ENCODE data around the gene SNAPC1. TPM values are rescaled to one million over a fixed set of nuclear protein-coding genes. Genes with fewer than 3 reads are reported as not detected.
A peak's percentile ranks its signal among the peaks of the same experiment; 100 is the strongest.

Gene SNAPC1
- total RNA-seq, 1 experiment from 2014 or later, result 8.6 TPM

GRCh38 chr14:61750708-61751474 is 11.3 kb upstream of the SNAPC1 start:
- H3K9me3 ChIP-seq (ENCODE audit: control insufficient read depth, insufficient read depth, low read depth, low read length), result no peaks in the 10 kb centered on the region
- in situ Hi-C loops (cut with HindIII; ENCODE audit: low pct_unique_long_range_greater_than_20kb, low sequenced_read_pairs) (no loop called here), intact Hi-C loops (cut with micrococcal nuclease; ENCODE audit: unreplicated experiment) (no loop called here)
- H3K36me3 ChIP-seq (ENCODE audit: control insufficient read depth, insufficient read depth, low read length), result peaks cover 10% of the 10 kb centered on the region; the same call in 1 of the 2 replicates
- H3K27me3 ChIP-seq (ENCODE audit: control insufficient read depth, insufficient read depth, low read length), result no peaks in the 10 kb centered on the region
- H3K27ac ChIP-seq (ENCODE audit: low read length), result peak overlapping the region; percentile 71
- peak overlapping the region; percentile 52 to 69 for H3K4me3 ChIP-seq (ENCODE audit: low read depth in 2 of 2, low read length in 2 of 2)
- peak; percentile 56 for TF ChIP-seq POLR2AphosphoS5 (IDR thresholded peaks at IDR 0.05; ENCODE audit: low read depth, low read length)
- TF ChIP-seq SIN3A (IDR thresholded peaks at IDR 0.05; ENCODE audit: borderline replicate concordance, insufficient read depth, low read depth, low read length), result no peak
- no TSS peak for BruUV-seq (replicated peaks)
- ChIA-PET POLR2A (no interaction called here), CTCF (no interaction called here)
- DNase-seq (ENCODE audit: low read depth, low spot score) (no peak), ATAC-seq (peak; percentile 99)
- peaks cover 5% of the 10 kb centered on the region for H3K4me1 ChIP-seq (ENCODE audit: control insufficient read depth, insufficient read depth, low read length)

DNA sequence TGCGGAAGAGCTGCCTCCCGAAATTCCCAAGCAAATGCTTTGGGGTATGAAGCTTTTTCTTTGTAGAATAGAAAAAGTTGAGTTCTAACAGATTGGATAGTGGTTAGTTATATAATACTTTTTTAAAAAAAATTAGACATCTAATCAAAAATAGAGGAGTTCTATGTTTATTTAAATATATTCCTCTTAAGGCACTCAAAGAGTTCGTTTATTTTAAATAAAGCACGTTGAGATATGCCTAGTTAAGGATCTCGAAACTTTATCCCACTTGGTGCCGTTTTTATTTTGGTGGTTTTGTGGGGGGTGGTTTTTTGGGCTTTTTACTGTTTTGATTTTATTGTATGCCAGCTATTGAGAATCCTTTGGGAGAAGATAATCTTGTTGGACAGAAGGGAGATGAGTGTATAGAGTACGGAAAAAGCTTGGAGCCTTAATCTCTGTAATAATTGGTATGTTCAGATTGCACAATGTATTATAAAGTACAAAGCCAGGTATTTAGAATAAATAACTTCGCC is 10.7 kb upstream of the SNAPC1 start:
- Histone ChIP-seq H3K4me3 (ENCODE audit: low read depth in 2 of 2, low read length in 2 of 2) (peak overlapping the region; percentile 52 to 69), H3K27ac (ENCODE audit: low read length) (peak overlapping the region; percentile 63), H3K4me1 (ENCODE audit: control insufficient read depth, insufficient read depth, low read length) (peaks cover 5% of the 10 kb centered on the region), H3K9me3 (ENCODE audit: control insufficient read depth, insufficient read depth, low read depth, low read length) (no peaks in the 10 kb centered on the region), H3K27me3 (ENCODE audit: control insufficient read depth, insufficient read depth, low read length) (no peaks in the 10 kb centered on the region), H3K36me3 (ENCODE audit: control insufficient read depth, insufficient read depth, low read length) (peaks cover 10% of the 10 kb centered on the region; the same call in 1 of the 2 replicates)
- TF ChIP-seq REST (IDR thresholded peaks at IDR 0.05; ENCODE audit: insufficient read depth in 1 of 2, low read depth in 2 of 2, low read length in 1 of 2) (no peak), TCF7L2 (IDR thresholded peaks at IDR 0.05; ENCODE audit: low read depth, low read length) (no peak), SIN3A (IDR thresholded peaks at IDR 0.05; ENCODE audit: borderline replicate concordance, insufficient read depth, low read depth, low read length) (no peak), POLR2AphosphoS5 (IDR thresholded peaks at IDR 0.05; ENCODE audit: low read depth, low read length) (no peak), CTCF (IDR thresholded peaks at IDR 0.05) (no peak)
- ChIA-PET POLR2A (no interaction called here), CTCF (interaction anchor here (0.6 kb wide), 1 partner anchor 10 kb away, joined by 3 read pairs; no protein-coding TSS in a partner anchor)
- DNase-seq (ENCODE audit: low read depth, low spot score), result no peak
- in situ Hi-C loops (cut with HindIII; ENCODE audit: low pct_unique_long_range_greater_than_20kb, low sequenced_read_pairs) (no loop called here), intact Hi-C loops (cut with micrococcal nuclease; ENCODE audit: unreplicated experiment) (no loop called here)
- BruUV-seq (replicated peaks), result no TSS peak
- ATAC-seq, result no peak

- H3K4me1 ChIP-seq (ENCODE audit: control insufficient read depth, insufficient read depth, low read length), result peaks cover 5% of the 10 kb centered on the region
- ATAC-seq, result no peak
These were observed 9.6 kb upstream of the SNAPC1 start for GRCh38 chr14:61752626-61753025.

More at GRCh38 chr14:61752626-61753025, 9.6 kb upstream of the SNAPC1 start:
- no peak overlapping the region for H3K4me3 ChIP-seq (ENCODE audit: low read depth in 2 of 2, low read length in 2 of 2)
- no peaks in the 10 kb centered on the region for H3K9me3 ChIP-seq (ENCODE audit: control insufficient read depth, insufficient read depth, low read depth, low read length)
- CTCF ChIA-PET, result no interaction called here
- DNase-seq (ENCODE audit: low read depth, low spot score), result no peak
- H3K27ac ChIP-seq (ENCODE audit: low read length), result no peak overlapping the region
- peaks cover 7% of the 10 kb centered on the region; the same call in 1 of the 2 replicates for H3K36me3 ChIP-seq (ENCODE audit: control insufficient read depth, insufficient read depth, low read length)
- intact Hi-C loops (cut with micrococcal nuclease; ENCODE audit: unreplicated experiment) (no loop called here), in situ Hi-C loops (cut with HindIII; ENCODE audit: low pct_unique_long_range_greater_than_20kb, low sequenced_read_pairs) (no loop called here)
- no peaks in the 10 kb centered on the region for H3K27me3 ChIP-seq (ENCODE audit: control insufficient read depth, insufficient read depth, low read length)
- POLR2A ChIA-PET, result no interaction called here
- no TSS peak for BruUV-seq (replicated peaks)
- no peak for TF ChIP-seq POLR2AphosphoS5 (IDR thresholded peaks at IDR 0.05; ENCODE audit: low read depth, low read length)
